GM12891 (cell line): ENCODE measurements around the gene C1QTNF12.

Source experiments
- POLR2A ChIP-seq: IDR thresholded peaks from 2 replicates; pipeline ENCODE4 v1.6.1; 2011; ENCODE audit warnings: low read depth, low read length, control low read depth
- POLR2AphosphoS5 ChIP-seq: IDR thresholded peaks from 2 replicates; pipeline ENCODE4 v1.6.1; 2011; ENCODE audit warnings: low read depth, low read length, control low read depth
- SPI1 ChIP-seq: IDR thresholded peaks from 2 replicates; pipeline ENCODE4 v1.6.1; 2011; ENCODE audit warnings: low read depth, low read length, control low read depth

DNA sequence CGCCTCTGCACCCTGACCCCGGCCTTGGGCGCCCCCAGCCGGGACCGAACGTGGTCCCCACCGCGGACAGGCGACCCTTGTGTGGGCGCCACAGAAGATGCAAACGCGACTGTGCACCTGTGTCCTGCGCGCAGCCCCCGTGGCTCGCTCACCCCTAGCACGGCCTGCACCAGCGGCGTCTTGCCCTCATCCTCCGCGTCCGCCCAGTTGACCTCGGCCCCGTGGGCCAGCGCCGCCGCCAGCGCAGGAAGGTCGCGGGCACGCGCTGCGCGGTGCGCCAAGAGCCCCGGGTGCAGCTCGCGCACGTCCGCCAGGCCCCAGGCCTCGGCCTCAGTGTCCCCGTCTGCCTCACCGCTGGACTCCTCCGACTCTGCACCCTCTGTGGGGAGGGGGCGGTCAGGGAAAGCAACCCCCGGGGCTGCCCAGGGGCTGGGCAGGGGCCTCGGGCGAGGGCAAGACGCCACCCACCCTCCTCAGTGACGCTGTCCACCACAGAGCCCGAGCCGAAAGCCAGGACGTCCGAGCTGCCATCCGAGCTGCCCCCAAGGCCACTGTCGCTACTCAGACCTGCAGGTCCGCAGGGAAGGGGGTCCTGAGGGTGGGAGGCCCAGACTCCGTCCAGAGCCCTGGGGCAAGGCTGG, 47.8 kb upstream of the C1QTNF12 start:
- TF ChIP-seq POLR2A (no peak), SPI1 (no peak), POLR2AphosphoS5 (no peak)
